Natural killer cell (primary cell): ENCODE data around the gene TCF19. TPM values are rescaled to one million over a fixed set of nuclear protein-coding genes. Genes with fewer than 3 reads are reported as not detected.

Experiments used
- ATAC-seq, 3 donors: fragments of 150-1000 bp in 2 of 3; fragments of 200-7000 bp in 1 of 3; cut with Tn5 transposase; 1 replicate in 1 of 3; 2 replicates in 2 of 3; pipeline ENCODE4 v1.10.0; 2021; ENCODE audit warnings: mild to moderate bottlenecking in 2 of 3, moderate library complexity in 2 of 3
- DNase-seq, 2 donors: peaks; one replicate each; pipeline versions ENCODE4 v3.0.0 to v3.0.0-alpha.2; 2013 to 2021; ENCODE audit warnings: mixed read lengths in 1 of 2
- H3K27ac ChIP-seq: one replicate; pipeline ENCODE4 v1.5.1; 2013; ENCODE audit warnings: mild to moderate bottlenecking, low read length
- H3K27me3 ChIP-seq: one replicate; pipeline ENCODE4 v1.6.1; 2013; ENCODE audit warnings: low read length; ENCODE audit not compliant: control insufficient read depth, insufficient read depth
- H3K36me3 ChIP-seq: one replicate; pipeline ENCODE4 v1.6.1; 2013; ENCODE audit warnings: low read length; ENCODE audit not compliant: control insufficient read depth, insufficient read depth
- H3K4me1 ChIP-seq: one replicate; pipeline ENCODE4 v1.6.1; 2013; ENCODE audit warnings: low read length; ENCODE audit not compliant: control insufficient read depth, insufficient read depth
- H3K4me3 ChIP-seq: one replicate; pipeline ENCODE4 v1.5.1; 2013; ENCODE audit warnings: low read length
- H3K9me3 ChIP-seq: one replicate; pipeline ENCODE4 v1.6.1; 2013; ENCODE audit warnings: low read length; ENCODE audit not compliant: control insufficient read depth, insufficient read depth
- H3K27ac Mint-ChIP-seq, 2 donors: one replicate each; pipeline ENCODE4 v1.8.0; 2022; ENCODE audit warnings: mild to moderate bottlenecking in 2 of 2, mixed read lengths in 2 of 2, moderate library complexity in 1 of 2
- H3K27me3 Mint-ChIP-seq, 2 donors: one replicate each; pipeline ENCODE4 v1.8.0; 2022; ENCODE audit warnings: low read depth in 2 of 2, mixed read lengths in 2 of 2
- H3K36me3 Mint-ChIP-seq: one replicate; pipeline ENCODE4 v1.8.0; 2022; ENCODE audit warnings: mixed read lengths
- H3K4me1 Mint-ChIP-seq, 2 donors: one replicate each; pipeline ENCODE4 v1.8.0; 2022; ENCODE audit warnings: mixed read lengths in 2 of 2
- H3K4me3 Mint-ChIP-seq: one replicate; pipeline ENCODE4 v1.8.0; 2022; ENCODE audit warnings: mild to moderate bottlenecking, moderate library complexity, mixed read lengths
- H3K9me3 Mint-ChIP-seq, 2 donors: one replicate each; pipeline ENCODE4 v1.8.0; 2022; ENCODE audit warnings: mixed read lengths in 2 of 2
- CTCF ChIP-seq: fragments of 200-600 bp; IDR thresholded peaks from one replicate; pipeline ENCODE4 v1.8.0; 2022; ENCODE audit warnings: antibody characterized with exemption
- WGBS: methylation state at CpG from one replicate; pipeline ENCODE4 v1.1.7; 2013; ENCODE audit warnings: missing lambda C conversion rate; ENCODE audit not compliant: insufficient coverage; 5-methylcytosine and 5-hydroxymethylcytosine counted together
- intact Hi-C: fragments of 100-400 bp; cut with micrococcal nuclease; formaldehyde crosslinking; loops from one replicate; pipeline ENCODE4 v1.14.2; 2022
- total RNA-seq, 4 donors: library from RNA; stranded (reverse); fragments of 120-200 nt in 1 of 4; gene quantifications; one replicate each; pipeline versions ENCODE4 v1.2.3 to v1.2.4, GENCODE V29; 2013 to 2022

TCF19 gene
- total RNA-seq, 3 donors from 2014 or later (not counting 1 experiment from before 2014, with no cell fraction given), result 7.2 to 12.0 (median 9.2) TPM

- Mint-ChIP-seq H3K27ac (peak within 1 kb of the TSS in 1 of 2 donors; percentile 15), H3K9me3 (no peaks in the 10 kb centered on the region), H3K4me3 (no peak within 1 kb of the TSS), H3K27me3 (peaks cover 23 to 47% of the 10 kb centered on the region in 2 donors), H3K4me1 (no peaks in the 10 kb centered on the region), H3K36me3 (no peaks in the 10 kb centered on the region)
- Histone ChIP-seq H3K27ac (no peak within 1 kb of the TSS), H3K4me1 (no peaks in the 10 kb centered on the region), H3K9me3 (no peaks in the 10 kb centered on the region), H3K27me3 (no peaks in the 10 kb centered on the region), H3K4me3 (no peak within 1 kb of the TSS), H3K36me3 (no peaks in the 10 kb centered on the region)
- 80% methylated on average over 4 of the region's 5 CpGs for WGBS
- ATAC-seq (no peak), DNase-seq (no peak)
- intact Hi-C loops, result no loop called here
- TF ChIP-seq CTCF, result no peak
Observed at GRCh38 chr6:31112478-31112877, 45.9 kb upstream of the TCF19 start, which contains the start of gene C6orf15. Gene C6orf15 (minus strand): TSS chr6:31112575. CDS start chr6:31112555, 20 bp downstream.

GRCh38 chr6:31113861-31114540 is 44.4 kb upstream of the TCF19 start:
- Mint-ChIP-seq H3K4me3 (no peak overlapping the region), H3K9me3 (no peaks in the 10 kb centered on the region), H3K36me3 (no peaks in the 10 kb centered on the region), H3K27ac (no peak overlapping the region), H3K27me3 (peaks cover 29 to 47% of the 10 kb centered on the region in 2 donors), H3K4me1 (no peaks in the 10 kb centered on the region)
- no peak overlapping the region for H3K4me3 ChIP-seq
- H3K4me1 ChIP-seq, result no peaks in the 10 kb centered on the region
- H3K27me3 ChIP-seq, result no peaks in the 10 kb centered on the region
- ATAC-seq (no peak), DNase-seq (no peak)
- TF ChIP-seq CTCF, result no peak
- no peak overlapping the region for H3K27ac ChIP-seq
- no peaks in the 10 kb centered on the region for H3K36me3 ChIP-seq
- WGBS, result 62% methylated on average over 6 of the region's 7 CpGs
- no peaks in the 10 kb centered on the region for H3K9me3 ChIP-seq
- intact Hi-C loops, result no loop called here

GRCh38 chr6:31114541-31114878 is 43.9 kb upstream of the TCF19 start, which contains the start of gene PSORS1C1:
Gene PSORS1C1 (plus strand): TSS chr6:31114800. CDS start chr6:31129633, 14,833 bp downstream.
- DNase-seq (no peak), ATAC-seq (no peak)
- no peak within 1 kb of the TSS for H3K4me3 ChIP-seq
- H3K36me3 ChIP-seq, result no peaks in the 10 kb centered on the region
- no peak within 1 kb of the TSS for H3K27ac ChIP-seq
- no peak for TF ChIP-seq CTCF
- H3K9me3 ChIP-seq, result no peaks in the 10 kb centered on the region
- intact Hi-C loops, result no loop called here
- Mint-ChIP-seq H3K27me3 (peaks cover 31 to 43% of the 10 kb centered on the region in 2 donors), H3K4me3 (no peak within 1 kb of the TSS), H3K4me1 (no peaks in the 10 kb centered on the region), H3K27ac (no peak within 1 kb of the TSS), H3K9me3 (no peaks in the 10 kb centered on the region), H3K36me3 (no peaks in the 10 kb centered on the region)
- H3K27me3 ChIP-seq, result no peaks in the 10 kb centered on the region
- H3K4me1 ChIP-seq, result no peaks in the 10 kb centered on the region
- WGBS, result 76% methylated on average over 3 of the region's 3 CpGs
